ENCODE data around the gene C12orf60. TPM values are rescaled to one million over a fixed set of nuclear protein-coding genes. Genes with fewer than 3 reads are reported as not detected.

C12orf60 gene
- total RNA-seq, 1 donor from 2014 or later = 1.9 TPM

DNA sequence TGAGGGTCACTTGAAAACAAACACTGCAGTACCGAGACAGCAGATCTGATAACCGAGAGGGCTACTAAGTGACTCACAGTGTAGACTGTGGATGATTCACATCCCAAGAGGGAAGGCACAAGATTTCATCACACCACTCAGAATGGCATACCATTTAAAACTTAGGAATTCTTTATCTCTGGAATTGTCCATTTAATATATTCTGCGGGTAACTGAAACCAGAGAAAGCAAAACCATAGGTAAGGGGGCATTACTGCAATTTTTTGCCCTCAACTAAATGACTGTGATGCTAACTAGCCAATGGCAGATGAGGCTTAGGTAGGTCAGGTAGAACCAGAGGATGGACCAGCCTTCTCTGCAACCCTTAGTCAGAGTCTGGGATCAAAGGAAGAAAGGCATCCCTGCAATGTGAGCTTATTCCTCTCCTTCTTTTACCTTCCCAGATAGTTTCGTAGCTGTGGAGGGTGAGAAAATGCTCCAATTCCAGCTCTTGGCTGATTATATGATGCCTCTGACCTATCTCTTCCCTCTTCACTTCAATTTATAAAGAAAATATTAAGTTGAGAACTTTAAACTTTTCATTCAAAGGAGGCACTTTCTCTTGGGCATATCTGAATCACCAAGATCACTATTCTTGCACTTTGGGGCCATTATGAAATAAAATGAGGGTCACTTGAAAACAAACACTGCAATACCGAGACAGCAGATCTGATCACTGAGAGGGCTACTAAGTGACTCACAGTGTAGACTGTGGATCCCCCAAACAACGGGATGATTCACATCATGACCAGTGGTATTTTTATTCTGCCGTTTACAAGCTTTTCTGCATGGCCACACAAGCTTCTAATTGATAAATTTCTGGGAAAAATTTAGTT, 33.1 kb downstream of the C12orf60 start:
- H3K4me1 ChIP-seq = peaks cover 40% of the 10 kb centered on the region
- H3K4me3 ChIP-seq = no peak overlapping the region
- TF ChIP-seq, protein P1, sequence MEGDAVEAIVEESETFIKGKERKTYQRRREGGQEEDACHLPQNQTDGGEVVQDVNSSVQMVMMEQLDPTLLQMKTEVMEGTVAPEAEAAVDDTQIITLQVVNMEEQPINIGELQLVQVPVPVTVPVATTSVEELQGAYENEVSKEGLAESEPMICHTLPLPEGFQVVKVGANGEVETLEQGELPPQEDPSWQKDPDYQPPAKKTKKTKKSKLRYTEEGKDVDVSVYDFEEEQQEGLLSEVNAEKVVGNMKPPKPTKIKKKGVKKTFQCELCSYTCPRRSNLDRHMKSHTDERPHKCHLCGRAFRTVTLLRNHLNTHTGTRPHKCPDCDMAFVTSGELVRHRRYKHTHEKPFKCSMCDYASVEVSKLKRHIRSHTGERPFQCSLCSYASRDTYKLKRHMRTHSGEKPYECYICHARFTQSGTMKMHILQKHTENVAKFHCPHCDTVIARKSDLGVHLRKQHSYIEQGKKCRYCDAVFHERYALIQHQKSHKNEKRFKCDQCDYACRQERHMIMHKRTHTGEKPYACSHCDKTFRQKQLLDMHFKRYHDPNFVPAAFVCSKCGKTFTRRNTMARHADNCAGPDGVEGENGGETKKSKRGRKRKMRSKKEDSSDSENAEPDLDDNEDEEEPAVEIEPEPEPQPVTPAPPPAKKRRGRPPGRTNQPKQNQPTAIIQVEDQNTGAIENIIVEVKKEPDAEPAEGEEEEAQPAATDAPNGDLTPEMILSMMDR (IDR thresholded peaks at IDR 0.05; ENCODE audit: borderline replicate concordance) = no peak
- H3K27ac ChIP-seq (replicated peaks) = peak overlapping the region; percentile 38
- peaks cover 5% of the 10 kb centered on the region for H3K9me3 ChIP-seq (replicated peaks)
- intact Hi-C loops (cut with micrococcal nuclease) = no loop called here
- no peak for DNase-seq
- H3K36me3 ChIP-seq = no peaks in the 10 kb centered on the region
- no peaks in the 10 kb centered on the region for H3K27me3 ChIP-seq (ENCODE audit: low read depth)

DNA sequence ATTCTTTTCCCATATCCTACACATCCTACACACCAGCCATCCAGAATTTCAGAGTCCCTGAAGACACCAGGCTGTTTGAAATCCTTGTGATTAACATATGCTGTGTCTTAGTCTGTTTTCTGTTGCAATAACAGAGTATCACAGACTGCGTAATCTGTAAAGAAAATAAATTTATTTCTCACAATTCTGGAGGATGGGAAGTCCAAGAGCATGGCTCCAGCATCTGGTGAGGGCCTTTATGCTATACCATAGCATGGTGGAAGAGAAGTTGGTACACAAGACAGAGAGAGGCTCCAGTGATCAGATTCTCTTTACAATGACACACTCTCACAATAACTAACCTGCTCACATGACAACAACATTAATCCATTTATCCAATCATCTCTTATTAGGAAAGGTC, 35.8 kb downstream of the C12orf60 start:
- DNase-seq = no peak
- Histone ChIP-seq H3K4me3 (no peak overlapping the region), H3K4me1 (peaks cover 57% of the 10 kb centered on the region)

DNA sequence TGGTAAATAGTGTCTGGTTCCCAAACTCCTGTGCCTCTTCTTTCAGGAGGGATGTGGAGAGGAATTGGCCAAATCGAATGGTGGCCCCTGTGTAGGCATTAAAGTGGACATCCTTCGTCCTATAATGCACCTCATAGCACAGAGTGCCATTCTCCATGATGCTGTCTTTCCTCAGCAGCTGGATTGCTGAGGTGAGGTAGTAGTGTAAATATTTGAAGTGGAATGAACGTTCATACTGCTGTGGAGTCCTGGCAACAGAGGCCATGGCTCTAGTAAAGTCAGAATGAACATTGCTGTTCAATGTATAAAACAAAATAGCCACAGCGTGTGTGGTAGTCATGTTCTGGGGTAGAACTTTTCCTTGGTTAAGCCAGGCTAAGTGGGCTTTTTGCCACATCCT, 37.1 kb downstream of the C12orf60 start:
- peaks cover 5% of the 10 kb centered on the region for H3K9me3 ChIP-seq (replicated peaks)
- no peak for DNase-seq
- no peak overlapping the region for H3K4me3 ChIP-seq
- H3K4me1 ChIP-seq = peaks cover 56% of the 10 kb centered on the region
- no peaks in the 10 kb centered on the region for H3K36me3 ChIP-seq
- peak overlapping the region; percentile 85 for H3K27ac ChIP-seq (replicated peaks)
- intact Hi-C loops (cut with micrococcal nuclease) = no loop called here
- H3K27me3 ChIP-seq (ENCODE audit: low read depth) = no peaks in the 10 kb centered on the region
- TF ChIP-seq, protein P1 (IDR thresholded peaks at IDR 0.05; ENCODE audit: borderline replicate concordance) = no peak

More for the DNA sequence above, 35.8 kb downstream of the C12orf60 start:
- intact Hi-C loops (cut with micrococcal nuclease) = no loop called here
- H3K27ac ChIP-seq (replicated peaks) = no peak overlapping the region
- no peaks in the 10 kb centered on the region for H3K27me3 ChIP-seq (ENCODE audit: low read depth)
- H3K9me3 ChIP-seq (replicated peaks) = peaks cover 5% of the 10 kb centered on the region
- TF ChIP-seq, protein P1 (IDR thresholded peaks at IDR 0.05; ENCODE audit: borderline replicate concordance) = no peak
- no peaks in the 10 kb centered on the region for H3K36me3 ChIP-seq

DNA sequence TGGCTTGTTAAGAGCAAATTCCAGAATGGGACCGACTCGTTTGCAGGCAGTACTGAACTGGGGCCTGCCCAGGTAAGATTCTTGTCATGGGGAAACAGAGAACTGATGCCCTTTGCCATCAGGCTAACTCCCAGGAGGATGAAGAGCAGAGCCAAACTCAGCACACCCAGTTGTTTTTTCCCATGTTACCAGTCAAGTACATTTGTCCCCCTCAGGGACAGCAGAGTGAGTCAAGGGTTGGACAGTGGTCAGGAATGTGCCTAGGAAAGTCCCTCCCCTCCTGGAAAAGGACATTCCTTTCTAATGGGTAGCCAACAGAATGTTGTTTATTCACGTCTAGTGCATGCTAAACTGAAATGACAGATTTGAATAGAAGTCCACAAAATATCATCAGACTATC, 38.3 kb downstream of the C12orf60 start:
- intact Hi-C loops (cut with micrococcal nuclease) = no loop called here
- H3K27me3 ChIP-seq (ENCODE audit: low read depth) = no peaks in the 10 kb centered on the region
- H3K36me3 ChIP-seq = no peaks in the 10 kb centered on the region
- DNase-seq = peak; percentile 56
- H3K9me3 ChIP-seq (replicated peaks) = peaks cover 5% of the 10 kb centered on the region
- peak overlapping the region; percentile 51 for H3K4me3 ChIP-seq
- TF ChIP-seq, protein P1 (IDR thresholded peaks at IDR 0.05; ENCODE audit: borderline replicate concordance) = no peak
- H3K27ac ChIP-seq (replicated peaks) = peak overlapping the region; percentile 85
- H3K4me1 ChIP-seq = peaks cover 64% of the 10 kb centered on the region

DNA sequence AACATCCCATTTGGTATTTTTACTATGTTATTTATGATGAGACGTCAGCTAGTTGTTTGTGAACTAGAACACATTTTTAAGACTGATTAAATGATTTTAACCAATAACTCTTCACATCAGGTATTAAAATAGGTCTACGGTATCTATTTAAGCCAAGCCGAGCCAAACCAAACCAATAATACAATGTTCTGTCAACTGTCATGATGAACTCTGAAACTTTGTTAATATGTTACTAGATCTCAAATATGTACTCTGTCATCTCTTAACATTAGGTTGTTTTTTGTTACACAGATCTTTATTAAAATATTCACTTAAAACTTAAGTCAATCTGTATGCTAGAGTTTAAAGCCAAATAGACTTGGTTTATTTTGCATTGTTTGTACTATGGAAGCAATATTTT, 38.8 kb downstream of the C12orf60 start:
- no peak for DNase-seq
- H3K27me3 ChIP-seq (ENCODE audit: low read depth) = no peaks in the 10 kb centered on the region
- peaks cover 69% of the 10 kb centered on the region for H3K4me1 ChIP-seq
- H3K4me3 ChIP-seq = peak overlapping the region; percentile 51
- TF ChIP-seq, protein P1 (IDR thresholded peaks at IDR 0.05; ENCODE audit: borderline replicate concordance) = no peak
- intact Hi-C loops (cut with micrococcal nuclease) = no loop called here
- H3K9me3 ChIP-seq (replicated peaks) = peaks cover 5% of the 10 kb centered on the region
- no peaks in the 10 kb centered on the region for H3K36me3 ChIP-seq
- H3K27ac ChIP-seq (replicated peaks) = peak overlapping the region; percentile 85

All from left ventricle myocardium inferior (tissue), 1 donor.